ENCODE measurements around the gene RAG2. TPM values are rescaled to one million over a fixed set of nuclear protein-coding genes. Genes with fewer than 3 reads are reported as not detected.
"Not testable (repeated sequence)": the region's sequence is repeated elsewhere in the genome, so short reads cannot be mapped to it uniquely, and the experiment has no call there.

Gene RAG2
- total and polyA plus RNA-seq, 4 donors: 0.10 to 0.35 TPM; not detected in 2

- no peak overlapping the region for H3K27ac ChIP-seq (ENCODE audit: low read depth, low read length)
- H3K4me1 ChIP-seq (ENCODE audit: control insufficient read depth, insufficient read depth, low read length): peaks cover 3% of the 10 kb centered on the region
- H3K9me3 ChIP-seq (ENCODE audit: control insufficient read depth, insufficient read depth, low read length): peaks cover 5% of the 10 kb centered on the region
- WGBS (ENCODE audit: insufficient coverage): 12% methylated on average over 9 of the region's 15 CpGs
- DNase-seq (ENCODE audit: low read depth in 4 of 6, low spot score in 6 of 6): peak; percentile 53 to 96 (median 76)
- H3K36me3 ChIP-seq (ENCODE audit: control insufficient read depth, insufficient read depth, low read length): no peaks in the 10 kb centered on the region
- no peaks in the 10 kb centered on the region for H3K27me3 ChIP-seq (ENCODE audit: control insufficient read depth, insufficient read depth, low read length)
- H3K4me3 ChIP-seq (ENCODE audit: low read depth, low read length): peak overlapping the region; percentile 45
These were observed 33.5 kb downstream of the RAG2 start for GRCh38 chr11:36564376-36565030.

DNA sequence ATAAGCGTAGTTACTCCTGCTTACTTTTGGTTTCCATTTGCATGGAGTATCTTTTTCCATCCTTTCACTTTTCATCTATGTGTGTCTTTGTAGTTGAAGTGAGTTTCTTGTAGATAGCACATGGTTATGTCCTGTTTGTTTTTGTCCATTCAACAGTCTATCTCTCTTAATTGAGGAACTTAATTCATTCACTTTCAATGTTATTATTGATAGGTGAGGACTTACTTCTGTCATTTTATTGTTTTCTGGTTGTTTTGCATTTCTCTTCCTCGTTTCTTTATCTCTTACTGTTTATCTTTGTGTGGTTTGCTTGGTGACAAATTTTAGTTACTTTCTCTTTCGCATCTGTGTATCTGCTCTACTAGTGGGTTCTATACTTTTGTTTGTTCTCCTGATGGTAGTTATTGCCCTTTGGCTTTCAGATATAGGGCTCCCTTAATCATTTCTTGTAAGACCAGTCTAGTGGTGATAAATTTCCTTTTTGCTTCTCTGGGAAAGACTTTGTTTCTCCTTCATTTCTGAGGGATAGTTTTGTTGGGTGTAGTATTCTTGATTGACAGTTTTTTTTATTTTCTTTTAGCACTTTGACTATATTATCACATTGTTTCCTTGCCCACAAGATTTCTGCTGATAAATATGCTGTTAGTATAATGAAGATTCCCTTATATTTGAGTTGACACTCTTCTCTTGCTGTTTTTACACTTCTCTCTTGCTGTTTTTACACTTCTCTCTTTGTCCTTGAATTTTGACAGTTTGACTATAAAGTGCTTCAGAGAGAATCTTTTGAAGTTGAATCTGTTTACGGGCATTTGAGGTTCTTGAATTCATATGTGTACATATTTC is 39.2 kb downstream of the RAG2 start:
- Histone ChIP-seq H3K4me3 (ENCODE audit: low read depth, low read length) (no peak overlapping the region), H3K4me1 (ENCODE audit: control insufficient read depth, insufficient read depth, low read length) (no peaks in the 10 kb centered on the region), H3K9me3 (ENCODE audit: control insufficient read depth, insufficient read depth, low read length) (peaks cover 5% of the 10 kb centered on the region), H3K27ac (ENCODE audit: low read depth, low read length) (no peak overlapping the region), H3K36me3 (ENCODE audit: control insufficient read depth, insufficient read depth, low read length) (no peaks in the 10 kb centered on the region), H3K27me3 (ENCODE audit: control insufficient read depth, insufficient read depth, low read length) (no peaks in the 10 kb centered on the region)
- DNase-seq (ENCODE audit: low read depth in 4 of 6, low spot score in 6 of 6): no peak
- no CpG with 5 or more reads among the region's 4 CpGs for WGBS (ENCODE audit: insufficient coverage)

DNA sequence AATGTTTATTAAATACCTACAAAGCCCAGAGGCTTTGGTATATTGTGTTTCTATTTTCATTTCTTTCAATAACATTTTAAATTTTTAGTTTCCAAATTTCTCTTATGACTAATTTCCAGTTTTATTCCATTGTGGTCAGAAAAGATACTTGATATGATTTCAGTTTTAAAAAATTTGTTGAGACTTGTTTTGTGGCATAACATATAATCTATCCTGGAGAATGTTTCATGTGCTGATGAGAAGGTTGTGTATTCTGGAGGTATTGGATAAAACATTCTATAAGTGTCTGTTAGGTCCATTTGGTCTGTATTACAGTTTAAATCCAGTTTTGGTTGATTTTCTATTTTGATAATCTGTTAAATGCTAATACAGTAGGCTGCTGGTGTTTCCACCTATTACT is 40.0 kb downstream of the RAG2 start:
- no peak for DNase-seq (ENCODE audit: low read depth in 4 of 6, low spot score in 6 of 6)
- Histone ChIP-seq H3K27me3 (ENCODE audit: control insufficient read depth, insufficient read depth, low read length) (no peaks in the 10 kb centered on the region), H3K9me3 (ENCODE audit: control insufficient read depth, insufficient read depth, low read length) (peaks cover 5% of the 10 kb centered on the region), H3K4me3 (ENCODE audit: low read depth, low read length) (no peak overlapping the region), H3K36me3 (ENCODE audit: control insufficient read depth, insufficient read depth, low read length) (no peaks in the 10 kb centered on the region), H3K4me1 (ENCODE audit: control insufficient read depth, insufficient read depth, low read length) (no peaks in the 10 kb centered on the region), H3K27ac (ENCODE audit: low read depth, low read length) (no peak overlapping the region)

DNA sequence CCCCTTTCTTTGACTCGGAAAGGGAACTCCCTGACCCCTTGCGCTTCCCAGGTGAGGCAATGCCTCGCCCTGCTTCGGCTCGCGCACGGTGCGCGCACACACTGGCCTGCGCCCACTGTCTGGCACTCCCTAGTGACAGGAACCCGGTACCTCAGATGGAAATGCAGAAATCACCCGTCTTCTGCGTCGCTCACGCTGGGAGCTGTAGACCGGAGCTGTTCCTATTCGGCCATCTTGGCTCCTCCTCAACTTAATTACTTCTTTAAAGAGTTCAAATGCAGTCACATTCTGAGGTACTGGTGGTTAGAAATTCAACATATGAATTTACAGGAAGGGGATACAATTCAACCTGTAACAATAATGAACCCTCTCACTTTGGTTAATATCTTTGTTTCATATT is 40.6 kb downstream of the RAG2 start:
- not testable (repeated sequence) for H3K27me3 ChIP-seq (ENCODE audit: control insufficient read depth, insufficient read depth, low read length); H3K4me3 ChIP-seq (ENCODE audit: low read depth, low read length); H3K9me3 ChIP-seq (ENCODE audit: control insufficient read depth, insufficient read depth, low read length); H3K4me1 ChIP-seq (ENCODE audit: control insufficient read depth, insufficient read depth, low read length); H3K36me3 ChIP-seq (ENCODE audit: control insufficient read depth, insufficient read depth, low read length); DNase-seq (ENCODE audit: low read depth in 4 of 6, low spot score in 6 of 6); H3K27ac ChIP-seq (ENCODE audit: low read depth, low read length)
- 97% methylated on average over 9 of the region's 17 CpGs for WGBS (ENCODE audit: insufficient coverage)

DNA sequence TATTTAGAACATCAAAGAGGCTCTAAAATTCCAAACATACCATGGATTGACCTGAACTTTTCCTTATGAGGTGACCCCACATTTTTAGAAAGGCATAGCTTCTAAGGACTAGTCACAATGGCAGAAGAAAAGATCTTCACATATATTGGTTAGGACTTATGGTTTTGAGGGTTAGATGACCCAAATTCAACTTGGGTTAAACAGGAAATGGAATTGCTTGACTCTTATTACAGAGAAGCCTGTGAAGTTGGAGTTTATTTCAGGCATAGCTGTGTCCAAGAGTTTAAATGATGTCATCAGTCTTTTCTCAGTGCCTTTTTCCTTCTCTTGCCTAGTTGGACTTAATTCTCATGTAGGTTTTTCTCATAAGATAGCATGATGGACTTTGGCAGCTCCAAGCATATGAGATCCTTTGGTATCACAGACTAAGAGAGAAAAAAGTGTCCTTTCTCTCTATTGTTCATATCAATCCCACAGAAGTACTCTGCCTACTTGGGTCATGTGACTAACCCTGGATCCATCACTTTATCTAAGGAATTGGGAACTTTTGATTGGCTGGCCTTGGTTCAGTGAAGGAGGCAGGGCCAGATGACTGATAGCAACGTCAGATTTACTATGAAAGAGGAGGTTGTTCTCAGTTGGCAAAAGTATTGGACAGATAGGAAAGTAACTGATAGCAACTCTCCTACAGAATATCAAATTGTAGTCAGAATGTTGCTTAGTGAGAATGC is 47.5 kb downstream of the RAG2 start:
- H3K4me3 ChIP-seq (ENCODE audit: low read depth, low read length): no peak overlapping the region
- no peaks in the 10 kb centered on the region for H3K4me1 ChIP-seq (ENCODE audit: control insufficient read depth, insufficient read depth, low read length)
- H3K27me3 ChIP-seq (ENCODE audit: control insufficient read depth, insufficient read depth, low read length): no peaks in the 10 kb centered on the region
- no peaks in the 10 kb centered on the region for H3K9me3 ChIP-seq (ENCODE audit: control insufficient read depth, insufficient read depth, low read length)
- H3K27ac ChIP-seq (ENCODE audit: low read depth, low read length): no peak overlapping the region
- no peaks in the 10 kb centered on the region for H3K36me3 ChIP-seq (ENCODE audit: control insufficient read depth, insufficient read depth, low read length)
- no CpG with 5 or more reads among the region's 1 CpG for WGBS (ENCODE audit: insufficient coverage)
- DNase-seq (ENCODE audit: low read depth in 4 of 6, low spot score in 6 of 6): no peak

Other genes starting within 250 kb of the RAG2 start
- gene TRAF6, start 88.0 kb downstream of the RAG2 start, total RNA-seq: 10 to 100 TPM; 10.9 to 12.7 TPM
- 10 to 100 TPM in 1 of 2 donors, 1 to 10 TPM in 1; 9.4 to 14.3 TPM for gene TRAF6, start 88.0 kb downstream of the RAG2 start, polyA plus RNA-seq (ENCODE audit: insufficient read length in 2 of 2)
- 1 to 10 TPM in 1 of 2 donors, under 1 TPM in 1; 0.72 to 1.3 TPM for gene RAG1, start 30.2 kb downstream of the RAG2 start, total RNA-seq
- gene RAG1, start 30.2 kb downstream of the RAG2 start, polyA plus RNA-seq (ENCODE audit: insufficient read length in 2 of 2): under 1 TPM; 0.29 to 0.63 TPM
- gene IFTAP, start 3.7 kb downstream of the RAG2 start, total RNA-seq: 10 to 100 TPM; 42.4 to 56.5 TPM
- 10 to 100 TPM; 43.5 to 50.1 TPM for gene IFTAP, start 3.7 kb downstream of the RAG2 start, polyA plus RNA-seq (ENCODE audit: insufficient read length in 2 of 2)